GM12878 (cell line): ENCODE measurements around the gene ATP6V0C. TPM values are rescaled to one million over a fixed set of nuclear protein-coding genes. Genes with fewer than 3 reads are reported as not detected.
A peak's percentile ranks its signal among the peaks of the same experiment; 100 is the strongest.

Experiments used
- BCL11A ChIP-seq: IDR thresholded peaks from 2 replicates; pipeline ENCODE4 v1.6.1; 2011; ENCODE audit warnings: low read depth, low read length
- BHLHE40 ChIP-seq, 2 experiments: fragments of 450-650 bp in 1 of 2; IDR thresholded peaks; 2 replicates each; pipeline ENCODE4 v1.6.1; 2011 to 2017; ENCODE audit warnings: low read depth in 2 of 2, borderline replicate concordance in 1 of 2, improper control_type of control experiment in 1 of 2, low read length in 1 of 2, mild to moderate bottlenecking in 1 of 2
- CHD1 ChIP-seq: IDR thresholded peaks from 2 replicates; pipeline ENCODE4 v1.6.1; 2012; ENCODE audit warnings: low read depth, low read length, improper control_type of control experiment
- CREB1 ChIP-seq: IDR thresholded peaks from 2 replicates; pipeline ENCODE4 v1.6.1; 2012; ENCODE audit warnings: low read depth, mild to moderate bottlenecking, inconsistent platforms
- EZH2 ChIP-seq: IDR thresholded peaks from 2 replicates; pipeline ENCODE4 v1.6.1; 2012; ENCODE audit warnings: low read depth, mild to moderate bottlenecking, control low read depth, inconsistent platforms, low read length, borderline replicate concordance; ENCODE audit not compliant: control insufficient read depth
- FOXK2 ChIP-seq: fragments of 450-650 bp; IDR thresholded peaks from 2 replicates; pipeline ENCODE4 v1.6.1; 2017; ENCODE audit warnings: mild to moderate bottlenecking, moderate library complexity
- FOXM1 ChIP-seq: IDR thresholded peaks from 2 replicates; pipeline ENCODE4 v1.6.1; 2012; ENCODE audit warnings: low read depth, mild to moderate bottlenecking, inconsistent platforms, low read length, moderate library complexity
- POU2F2 ChIP-seq: IDR thresholded peaks from 3 replicates; pipeline ENCODE4 v1.6.1; 2011; ENCODE audit warnings: low read depth, mild to moderate bottlenecking, low read length, borderline replicate concordance
- RAD51 ChIP-seq: fragments of 450-650 bp; IDR thresholded peaks from 2 replicates; pipeline ENCODE4 v1.6.1; 2016; ENCODE audit warnings: moderate library complexity, mild to moderate bottlenecking, inconsistent platforms
- RBBP5 ChIP-seq: fragments of 200-600 bp; sonication (generic); conservative IDR thresholded peaks from 2 replicates; pipeline ENCODE4 v1.6.1; 2016
- RFX5 ChIP-seq: IDR thresholded peaks from 2 replicates; pipeline ENCODE4 v1.6.1; 2011; ENCODE audit warnings: low read depth, low read length, improper control_type of control experiment
- SPI1 ChIP-seq: IDR thresholded peaks from 2 replicates; pipeline ENCODE4 v1.6.1; 2011; ENCODE audit warnings: low read depth, mild to moderate bottlenecking, low read length, moderate library complexity, borderline replicate concordance; ENCODE audit not compliant: insufficient read depth
- YBX1 ChIP-seq: fragments of 450-650 bp; IDR thresholded peaks from 2 replicates; pipeline ENCODE4 v1.6.1; 2016; ENCODE audit warnings: antibody characterized with exemption
- ZNF207 ChIP-seq: fragments of 450-650 bp; IDR thresholded peaks from 2 replicates; pipeline ENCODE4 v1.6.1; 2014; ENCODE audit warnings: antibody characterized with exemption, mild to moderate bottlenecking, borderline replicate concordance
- polyA plus RNA-seq, 11 experiments: library from polyadenylated mRNA; depleted of rRNA in 4 of 11; unstranded in 6 of 11; stranded (reverse) in 5 of 11; fragments of >200 nt; fragmentation: Nextera tagmentation in 4 of 11; fragmentation: Illumina TruSeq in 1 of 11; extraction: Ambion mirVana in 4 of 11; extraction: Trizol in 1 of 11; gene quantifications; 1 replicate in 1 of 11; 2 replicates in 10 of 11; pipeline versions ENCODE4 v1.2.1 to v1.2.3, GENCODE V29; 2011 to 2016; ENCODE audit warnings: inconsistent platforms in 2 of 11, missing spikeins in 2 of 11, low read depth in 1 of 11
- total RNA-seq, 4 experiments: library from RNA; depleted of rRNA in 3 of 4; stranded (reverse); fragments of >200 nt in 3 of 4; fragmentation: Illumina TruSeq in 1 of 4; extraction: Trizol in 1 of 4; gene quantifications; 2 replicates each; pipeline versions ENCODE4 v1.2.1 to v1.2.3, GENCODE V29; 2013 to 2021
- TF ChIP-seq, protein P1 (sequence below): IDR thresholded peaks from 2 replicates; pipeline ENCODE4 v1.6.1; 2012; ENCODE audit warnings: low read depth, low read length, improper control_type of control experiment
- TF ChIP-seq, protein P2 (sequence below): IDR thresholded peaks from 2 replicates; pipeline ENCODE4 v1.6.1; 2011; ENCODE audit warnings: borderline replicate concordance, low read depth, mild to moderate bottlenecking, moderate library complexity, low read length; ENCODE audit not compliant: insufficient read depth, poor library complexity, severe bottlenecking
- TF ChIP-seq, protein P3 (sequence below): IDR thresholded peaks from 2 replicates; pipeline ENCODE4 v1.6.1; 2012; ENCODE audit warnings: low read length, inconsistent platforms
- TF ChIP-seq, protein P4 (sequence below): fragments of 450-650 bp; IDR thresholded peaks from 2 replicates; pipeline ENCODE4 v1.6.1; 2017; ENCODE audit warnings: mild to moderate bottlenecking, moderate library complexity
- TF ChIP-seq, protein P5 (sequence below): fragments of 450-650 bp; IDR thresholded peaks from 2 replicates; pipeline ENCODE4 v1.6.1; 2017; ENCODE audit warnings: borderline replicate concordance

Gene ATP6V0C
- total and polyA plus RNA-seq, 10 of the 15 experiments (the other 5 are each of a cell fraction or from before 2014, with no cell fraction given), result 2.4 to 135 (median 18.4) TPM

DNA sequence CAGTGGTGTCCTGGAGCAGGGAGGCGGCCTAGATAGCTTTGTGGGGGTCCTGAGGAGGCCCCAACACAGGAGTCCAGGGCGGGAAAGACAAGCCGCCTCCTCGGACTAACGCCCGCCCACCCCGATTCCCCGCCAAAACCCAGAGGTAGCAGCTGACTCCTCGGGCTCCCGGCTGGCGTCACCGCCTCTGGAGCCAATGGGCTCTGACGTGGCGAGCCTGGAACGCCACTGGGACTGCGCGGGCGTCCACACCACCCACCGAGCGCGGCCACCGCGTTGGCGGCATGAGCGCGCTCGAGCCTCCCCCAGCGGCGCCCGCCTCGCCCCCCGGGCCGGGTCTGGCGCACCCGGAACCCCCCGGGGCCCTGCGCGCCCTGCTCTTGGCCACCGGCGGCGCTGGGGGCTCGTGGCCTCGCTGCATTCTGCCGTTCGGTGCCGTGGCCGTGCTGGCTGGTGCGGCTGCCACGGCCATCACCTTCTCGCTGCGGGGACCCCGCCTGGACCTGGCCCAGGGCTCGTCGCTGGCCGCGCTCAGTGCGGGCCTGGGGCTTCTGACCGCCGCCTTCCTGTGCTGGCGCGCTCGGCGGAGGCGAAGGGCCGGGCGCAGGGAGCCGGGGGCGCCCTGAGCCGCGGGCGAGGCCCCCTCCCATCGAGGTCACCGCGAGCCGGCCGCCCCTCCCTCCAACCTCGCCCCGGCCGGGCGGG lies 46.1 kb upstream of the ATP6V0C start (continued):
- TF ChIP-seq BCL11A (no peak), SPI1 (no peak), RBBP5 (no peak), RAD51 (no peak), EZH2 (no peak), FOXM1 (no peak), CREB1 (no peak), ZNF207 (no peak), YBX1 (no peak), BHLHE40 (IDR thresholded peaks at IDR 0.05; ENCODE audit: borderline replicate concordance in 1 of 2, low read depth in 2 of 2, low read length in 1 of 2) (peak in 1 of 2 experiments; percentile 67; a peak in 2 of 4 replicates), RFX5 (no peak), CHD1 (no peak), POU2F2 (0 out of 3 replicates have a peak, but pooled peaks have one; percentile 12), FOXK2 (no peak)
- TF ChIP-seq, protein P1, sequence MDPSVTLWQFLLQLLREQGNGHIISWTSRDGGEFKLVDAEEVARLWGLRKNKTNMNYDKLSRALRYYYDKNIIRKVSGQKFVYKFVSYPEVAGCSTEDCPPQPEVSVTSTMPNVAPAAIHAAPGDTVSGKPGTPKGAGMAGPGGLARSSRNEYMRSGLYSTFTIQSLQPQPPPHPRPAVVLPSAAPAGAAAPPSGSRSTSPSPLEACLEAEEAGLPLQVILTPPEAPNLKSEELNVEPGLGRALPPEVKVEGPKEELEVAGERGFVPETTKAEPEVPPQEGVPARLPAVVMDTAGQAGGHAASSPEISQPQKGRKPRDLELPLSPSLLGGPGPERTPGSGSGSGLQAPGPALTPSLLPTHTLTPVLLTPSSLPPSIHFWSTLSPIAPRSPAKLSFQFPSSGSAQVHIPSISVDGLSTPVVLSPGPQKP, result no peak
- TF ChIP-seq, protein P2, sequence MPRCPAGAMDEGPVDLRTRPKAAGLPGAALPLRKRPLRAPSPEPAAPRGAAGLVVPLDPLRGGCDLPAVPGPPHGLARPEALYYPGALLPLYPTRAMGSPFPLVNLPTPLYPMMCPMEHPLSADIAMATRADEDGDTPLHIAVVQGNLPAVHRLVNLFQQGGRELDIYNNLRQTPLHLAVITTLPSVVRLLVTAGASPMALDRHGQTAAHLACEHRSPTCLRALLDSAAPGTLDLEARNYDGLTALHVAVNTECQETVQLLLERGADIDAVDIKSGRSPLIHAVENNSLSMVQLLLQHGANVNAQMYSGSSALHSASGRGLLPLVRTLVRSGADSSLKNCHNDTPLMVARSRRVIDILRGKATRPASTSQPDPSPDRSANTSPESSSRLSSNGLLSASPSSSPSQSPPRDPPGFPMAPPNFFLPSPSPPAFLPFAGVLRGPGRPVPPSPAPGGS, result no peak
- TF ChIP-seq, protein P3, sequence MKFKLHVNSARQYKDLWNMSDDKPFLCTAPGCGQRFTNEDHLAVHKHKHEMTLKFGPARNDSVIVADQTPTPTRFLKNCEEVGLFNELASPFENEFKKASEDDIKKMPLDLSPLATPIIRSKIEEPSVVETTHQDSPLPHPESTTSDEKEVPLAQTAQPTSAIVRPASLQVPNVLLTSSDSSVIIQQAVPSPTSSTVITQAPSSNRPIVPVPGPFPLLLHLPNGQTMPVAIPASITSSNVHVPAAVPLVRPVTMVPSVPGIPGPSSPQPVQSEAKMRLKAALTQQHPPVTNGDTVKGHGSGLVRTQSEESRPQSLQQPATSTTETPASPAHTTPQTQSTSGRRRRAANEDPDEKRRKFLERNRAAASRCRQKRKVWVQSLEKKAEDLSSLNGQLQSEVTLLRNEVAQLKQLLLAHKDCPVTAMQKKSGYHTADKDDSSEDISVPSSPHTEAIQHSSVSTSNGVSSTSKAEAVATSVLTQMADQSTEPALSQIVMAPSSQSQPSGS, result no peak
- TF ChIP-seq, protein P4, sequence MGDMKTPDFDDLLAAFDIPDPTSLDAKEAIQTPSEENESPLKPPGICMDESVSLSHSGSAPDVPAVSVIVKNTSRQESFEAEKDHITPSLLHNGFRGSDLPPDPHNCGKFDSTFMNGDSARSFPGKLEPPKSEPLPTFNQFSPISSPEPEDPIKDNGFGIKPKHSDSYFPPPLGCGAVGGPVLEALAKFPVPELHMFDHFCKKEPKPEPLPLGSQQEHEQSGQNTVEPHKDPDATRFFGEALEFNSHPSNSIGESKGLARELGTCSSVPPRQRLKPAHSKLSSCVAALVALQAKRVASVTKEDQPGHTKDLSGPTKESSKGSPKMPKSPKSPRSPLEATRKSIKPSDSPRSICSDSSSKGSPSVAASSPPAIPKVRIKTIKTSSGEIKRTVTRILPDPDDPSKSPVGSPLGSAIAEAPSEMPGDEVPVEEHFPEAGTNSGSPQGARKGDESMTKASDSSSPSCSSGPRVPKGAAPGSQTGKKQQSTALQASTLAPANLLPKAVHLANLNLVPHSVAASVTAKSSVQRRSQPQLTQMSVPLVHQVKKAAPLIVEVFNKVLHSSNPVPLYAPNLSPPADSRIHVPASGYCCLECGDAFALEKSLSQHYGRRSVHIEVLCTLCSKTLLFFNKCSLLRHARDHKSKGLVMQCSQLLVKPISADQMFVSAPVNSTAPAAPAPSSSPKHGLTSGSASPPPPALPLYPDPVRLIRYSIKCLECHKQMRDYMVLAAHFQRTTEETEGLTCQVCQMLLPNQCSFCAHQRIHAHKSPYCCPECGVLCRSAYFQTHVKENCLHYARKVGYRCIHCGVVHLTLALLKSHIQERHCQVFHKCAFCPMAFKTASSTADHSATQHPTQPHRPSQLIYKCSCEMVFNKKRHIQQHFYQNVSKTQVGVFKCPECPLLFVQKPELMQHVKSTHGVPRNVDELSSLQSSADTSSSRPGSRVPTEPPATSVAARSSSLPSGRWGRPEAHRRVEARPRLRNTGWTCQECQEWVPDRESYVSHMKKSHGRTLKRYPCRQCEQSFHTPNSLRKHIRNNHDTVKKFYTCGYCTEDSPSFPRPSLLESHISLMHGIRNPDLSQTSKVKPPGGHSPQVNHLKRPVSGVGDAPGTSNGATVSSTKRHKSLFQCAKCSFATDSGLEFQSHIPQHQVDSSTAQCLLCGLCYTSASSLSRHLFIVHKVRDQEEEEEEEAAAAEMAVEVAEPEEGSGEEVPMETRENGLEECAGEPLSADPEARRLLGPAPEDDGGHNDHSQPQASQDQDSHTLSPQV, result no peak; the same call in 1 of the 2 replicates
- TF ChIP-seq, protein P5, sequence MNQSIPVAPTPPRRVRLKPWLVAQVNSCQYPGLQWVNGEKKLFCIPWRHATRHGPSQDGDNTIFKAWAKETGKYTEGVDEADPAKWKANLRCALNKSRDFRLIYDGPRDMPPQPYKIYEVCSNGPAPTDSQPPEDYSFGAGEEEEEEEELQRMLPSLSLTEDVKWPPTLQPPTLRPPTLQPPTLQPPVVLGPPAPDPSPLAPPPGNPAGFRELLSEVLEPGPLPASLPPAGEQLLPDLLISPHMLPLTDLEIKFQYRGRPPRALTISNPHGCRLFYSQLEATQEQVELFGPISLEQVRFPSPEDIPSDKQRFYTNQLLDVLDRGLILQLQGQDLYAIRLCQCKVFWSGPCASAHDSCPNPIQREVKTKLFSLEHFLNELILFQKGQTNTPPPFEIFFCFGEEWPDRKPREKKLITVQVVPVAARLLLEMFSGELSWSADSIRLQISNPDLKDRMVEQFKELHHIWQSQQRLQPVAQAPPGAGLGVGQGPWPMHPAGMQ, result no peak
